ENCODE measurements around the gene DNM2. TPM values are rescaled to one million over a fixed set of nuclear protein-coding genes. Genes with fewer than 3 reads are reported as not detected.
"Not testable (repeated sequence)": the region's sequence is repeated elsewhere in the genome, so short reads cannot be mapped to it uniquely, and the experiment has no call there.

DNM2 gene
- total RNA-seq, 1 donor from 2014 or later = 74.6 TPM

DNA sequence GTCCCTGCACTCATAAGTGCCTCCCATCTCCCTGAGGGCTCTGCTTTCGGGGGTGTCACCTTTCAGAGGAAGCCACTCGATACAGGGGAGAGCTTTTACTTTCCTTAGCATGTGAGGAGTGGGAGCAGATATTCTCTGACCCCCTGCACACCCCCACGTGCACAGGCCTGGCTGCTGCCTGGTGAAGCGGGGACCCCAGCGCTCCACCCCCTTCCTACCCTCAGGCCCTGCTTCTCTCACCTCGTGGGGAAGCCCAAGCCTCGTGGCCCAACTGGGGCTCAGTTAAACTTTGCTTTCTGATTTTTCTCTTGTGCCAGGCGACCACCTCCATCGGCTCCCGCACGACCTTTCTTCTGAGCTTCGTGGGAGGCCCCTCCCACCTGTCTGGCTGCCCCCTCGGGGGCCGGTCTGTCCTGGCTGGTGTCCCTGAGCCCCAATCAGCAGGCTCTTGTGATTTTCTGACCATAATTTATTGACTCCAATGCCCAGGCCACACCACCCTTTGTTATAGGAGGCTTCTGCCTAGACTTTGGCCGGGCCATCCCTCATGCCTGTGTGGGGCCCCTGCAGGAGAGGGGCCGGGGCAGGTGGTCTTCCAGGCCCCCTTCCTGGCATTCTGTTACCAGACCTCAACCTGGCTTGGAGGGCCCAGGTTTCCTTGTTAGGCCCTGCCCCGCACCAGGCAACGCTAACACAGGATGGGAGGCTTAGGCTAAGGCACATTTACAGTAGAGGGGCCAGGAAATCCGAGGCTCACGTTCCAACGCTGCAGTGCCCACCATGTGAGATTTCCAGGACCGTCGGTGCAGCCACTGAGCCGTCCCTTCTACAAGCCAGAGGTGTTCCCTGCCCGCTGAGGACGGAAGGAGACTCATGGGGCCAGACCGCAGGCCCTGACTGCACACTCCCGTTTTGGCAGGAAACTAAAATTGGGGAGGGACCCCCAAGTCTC lies 114.4 kb downstream of the DNM2 start:
- DNase-seq (ENCODE audit: low read depth in 2 of 2) = no peak

DNA sequence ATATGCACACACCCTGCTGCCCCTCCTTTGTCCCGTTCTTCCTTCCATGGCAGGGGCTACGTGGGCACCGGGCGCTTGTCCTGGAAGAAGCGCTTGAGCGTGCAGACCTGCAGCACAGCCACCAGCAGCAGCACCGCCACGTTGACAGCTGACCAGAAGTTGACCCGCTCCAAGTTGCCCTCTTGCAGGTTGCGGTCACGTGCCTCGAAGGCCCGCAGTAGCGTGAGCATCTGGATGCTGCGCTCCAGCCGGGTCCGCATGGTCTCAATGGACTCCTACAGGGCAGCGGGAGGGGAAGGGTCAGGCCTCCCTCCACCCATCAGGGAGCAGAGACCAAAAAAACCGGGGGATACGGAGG lies 115.0 kb downstream of the DNM2 start:
- no peak for DNase-seq (ENCODE audit: low read depth in 2 of 2)

DNA sequence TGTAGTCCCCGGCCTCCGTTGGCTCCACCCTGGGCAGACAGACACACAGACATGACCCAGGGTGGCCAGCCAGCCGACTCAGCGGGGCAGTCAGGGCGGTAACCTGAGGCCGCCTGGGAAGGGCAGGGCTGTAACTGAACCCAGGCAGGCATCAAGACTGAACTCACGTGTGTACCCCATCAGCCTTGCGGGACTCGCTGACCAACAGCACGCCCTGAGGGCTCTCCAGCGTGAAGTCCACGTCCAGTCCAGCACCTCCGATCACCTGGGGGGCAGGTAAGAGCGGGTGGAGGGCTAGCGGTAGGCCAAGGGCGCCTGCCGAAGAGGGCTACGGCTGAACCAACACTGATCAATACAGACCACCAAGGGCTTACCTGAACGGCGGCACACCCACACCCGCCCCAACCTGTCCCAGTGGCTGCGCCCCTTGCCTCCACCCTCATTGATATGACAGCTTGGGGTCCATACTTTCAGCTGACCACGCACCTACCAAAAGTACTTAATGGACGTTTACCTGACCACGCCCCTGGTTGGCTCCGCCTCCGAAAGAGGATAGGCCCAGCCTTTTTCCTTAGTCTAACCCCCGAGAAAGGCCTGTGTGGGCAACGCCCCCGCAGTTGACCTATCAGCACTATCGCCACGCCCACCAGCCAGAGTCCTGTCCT lies 117.3 kb downstream of the DNM2 start:
- no peak for DNase-seq (ENCODE audit: low read depth in 2 of 2)

DNA sequence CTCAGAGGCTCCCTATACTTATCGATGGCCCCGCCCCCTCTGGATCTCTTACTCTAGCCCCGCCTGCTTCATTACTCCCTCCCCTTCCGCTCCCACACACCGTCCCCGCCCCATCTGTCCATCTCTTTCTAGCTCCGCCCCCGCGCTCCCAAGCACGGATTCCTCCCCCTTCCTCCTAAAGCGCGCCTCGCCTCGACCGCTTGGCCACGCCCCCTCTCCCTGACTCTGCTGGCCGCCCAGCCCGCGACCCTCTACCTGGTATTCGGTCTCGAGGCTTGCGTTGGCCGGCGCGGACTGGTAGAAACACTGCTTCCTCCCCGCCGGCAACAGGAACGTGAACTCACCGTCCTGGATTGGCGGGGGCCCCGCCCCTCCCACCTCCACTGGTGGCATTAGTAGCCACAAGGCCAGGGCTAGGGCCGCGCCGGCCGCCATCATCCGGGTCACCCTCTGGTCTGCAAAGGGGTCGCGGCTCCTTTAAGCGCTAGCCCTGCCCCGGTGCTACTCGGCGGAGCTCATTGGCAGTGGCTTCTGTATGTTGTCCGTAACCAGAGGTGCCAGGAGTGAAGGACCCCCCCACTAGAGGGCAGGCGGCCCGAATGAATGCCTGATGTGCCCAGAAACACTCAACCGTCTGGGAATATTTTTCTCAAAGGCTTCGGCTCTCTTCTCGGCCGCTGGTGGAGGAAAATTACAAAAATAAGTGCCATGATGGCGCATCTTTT lies 118.0 kb downstream of the DNM2 start, which contains the start of gene TMED1:
Gene TMED1 (minus strand): TSS at position 459 of the 725 bp plus-strand sequence. CDS start 21 bp downstream, at position 438.
- peak; percentile 100 for DNase-seq (ENCODE audit: low read depth in 2 of 2)

DNA sequence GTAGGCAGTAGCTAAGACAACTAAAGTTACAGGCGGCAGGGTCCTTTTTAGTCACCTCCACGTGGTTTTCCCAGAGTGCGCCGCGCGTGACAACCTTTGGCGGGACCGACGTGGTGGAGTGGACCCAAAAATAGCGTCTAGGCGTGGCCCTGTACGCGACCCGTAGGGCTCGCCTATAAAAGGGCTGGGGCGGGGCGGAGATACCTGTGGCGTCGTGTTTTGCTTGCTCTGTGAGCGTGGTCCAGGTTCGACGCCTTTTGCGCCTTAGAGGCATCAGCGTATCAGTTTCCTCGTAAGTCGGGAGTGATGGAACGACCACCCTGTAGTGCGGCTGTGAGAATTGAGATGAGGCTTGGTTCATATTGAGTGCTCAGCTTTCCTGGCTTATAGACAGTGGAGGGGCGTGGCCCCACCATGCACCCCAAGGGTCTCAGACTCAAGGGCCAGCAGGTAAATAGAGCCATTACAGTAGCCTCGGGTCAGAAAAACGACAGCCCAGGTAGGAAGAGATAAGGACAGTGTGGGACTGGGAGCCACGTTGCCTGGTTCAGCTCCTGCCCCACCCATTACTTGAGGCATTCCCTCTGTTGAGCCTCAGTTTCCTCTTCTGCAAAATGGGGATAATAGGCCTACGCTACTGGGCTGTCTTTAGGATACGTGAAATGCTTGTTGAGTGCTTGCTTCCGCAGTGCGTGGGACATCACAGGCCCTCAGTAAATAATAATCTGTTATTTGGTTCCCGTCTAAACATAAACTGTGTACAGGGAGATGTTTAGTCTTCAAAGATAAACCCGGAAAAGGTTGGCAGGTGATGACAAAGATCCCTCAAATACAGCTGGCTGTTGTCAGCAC lies 118.8 kb downstream of the DNM2 start:
- DNase-seq (ENCODE audit: low read depth in 2 of 2) = peak in 1 of 2 donors; percentile 87

DNA sequence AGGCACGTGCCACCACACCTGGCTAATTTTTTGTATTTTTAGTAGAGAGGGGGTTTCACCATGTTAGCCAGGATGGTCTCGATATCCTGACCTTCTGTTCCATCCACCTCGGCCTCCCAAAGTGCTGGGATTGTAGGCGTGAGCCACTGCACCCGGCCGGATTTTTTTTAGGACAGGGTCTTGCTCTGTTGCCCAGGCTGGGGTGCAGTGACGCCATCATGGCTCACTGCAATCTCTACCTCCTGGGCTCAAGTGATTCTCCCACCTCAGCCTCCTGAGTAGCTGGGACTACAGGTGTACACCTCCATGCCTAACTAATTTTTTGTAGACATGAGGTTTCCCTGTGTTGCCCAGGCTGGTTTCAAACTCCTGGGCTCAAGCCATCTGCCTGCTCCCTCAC lies 119.8 kb downstream of the DNM2 start:
- not testable (repeated sequence) for DNase-seq (ENCODE audit: low read depth in 2 of 2)

DNA sequence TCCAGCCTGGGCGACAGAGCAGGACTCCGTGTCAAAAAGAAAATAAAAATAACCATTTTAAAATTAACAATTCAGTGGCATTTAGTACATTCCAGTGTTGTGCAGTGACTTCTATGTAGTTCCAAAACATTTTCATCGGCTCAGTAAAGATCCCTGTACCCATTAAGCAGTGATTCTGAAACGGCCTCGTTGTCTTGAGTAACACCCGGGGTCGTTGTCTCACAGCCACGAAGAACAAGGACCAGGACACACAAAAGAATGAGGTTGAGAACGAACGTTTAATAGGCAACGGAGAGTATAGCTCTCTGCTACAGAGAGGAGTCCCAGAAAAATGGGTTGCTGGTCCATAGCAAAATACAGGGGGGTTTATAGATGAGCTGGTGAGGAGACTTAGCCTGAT lies 120.5 kb downstream of the DNM2 start:
- DNase-seq (ENCODE audit: low read depth in 2 of 2) = no peak

DNA sequence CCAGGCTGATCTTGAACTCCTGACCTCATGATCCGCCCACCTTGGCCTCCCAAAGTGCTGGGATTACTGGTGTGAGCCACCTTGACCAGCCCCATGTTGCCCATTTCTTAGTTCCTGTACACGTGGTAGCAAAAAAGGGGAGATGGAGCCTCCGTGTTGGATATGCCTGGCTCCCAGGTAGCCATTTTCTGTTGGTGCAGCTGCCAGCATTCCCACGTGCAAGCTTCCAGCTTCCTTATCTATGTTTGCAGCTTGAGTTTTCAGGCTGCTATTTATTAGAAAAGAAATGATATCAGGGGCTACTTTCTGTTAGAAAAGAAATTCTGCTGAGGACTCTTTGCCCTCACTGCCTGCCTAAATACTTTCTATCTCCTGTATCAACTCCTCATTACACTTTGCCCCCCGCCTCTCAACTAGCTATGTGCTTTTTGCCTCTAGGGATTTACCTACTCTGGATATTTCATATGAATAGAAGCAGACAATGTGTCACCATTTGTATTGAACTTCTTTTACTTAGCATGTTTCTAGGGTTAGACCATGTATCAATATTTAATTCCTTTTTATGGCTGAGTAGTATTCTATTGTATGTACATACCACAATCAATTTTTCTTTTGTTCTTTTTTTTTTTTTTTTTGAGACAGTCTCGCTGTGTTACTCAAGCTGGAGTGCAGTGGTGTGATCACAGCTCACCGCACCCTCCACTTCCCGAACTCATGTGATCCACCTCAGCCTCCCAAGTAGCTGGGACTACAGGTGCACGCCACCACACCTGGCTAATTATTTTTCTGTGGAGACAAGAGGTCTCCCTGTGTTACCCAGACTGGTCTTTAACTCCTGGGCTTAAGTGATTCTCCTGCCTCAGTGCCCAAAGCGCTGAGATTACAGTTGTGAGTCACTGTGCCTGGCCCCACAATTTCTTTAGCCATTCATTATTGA lies 121.5 kb downstream of the DNM2 start:
- no peak for DNase-seq (ENCODE audit: low read depth in 2 of 2)

DNA sequence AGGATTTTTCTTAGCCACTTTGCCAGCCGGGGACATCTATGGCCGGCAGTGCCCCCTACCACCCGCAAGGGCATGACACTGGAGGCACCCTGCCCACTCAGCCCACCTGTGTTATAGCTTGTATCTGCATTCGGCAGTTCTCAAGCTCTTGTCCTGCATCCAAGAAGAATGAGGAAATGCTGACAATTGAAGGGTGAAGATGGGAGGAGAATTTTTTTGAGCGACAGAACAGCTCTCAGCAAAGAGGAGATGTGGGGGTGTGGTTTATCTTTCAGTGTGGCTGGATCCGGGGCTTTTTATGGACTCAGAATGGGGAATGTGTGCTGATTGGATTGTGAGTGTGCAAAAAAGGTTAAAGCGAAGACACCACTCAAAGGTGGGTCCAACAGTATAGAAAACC lies 124.9 kb downstream of the DNM2 start:
- no peak for DNase-seq (ENCODE audit: low read depth in 2 of 2)

DNA sequence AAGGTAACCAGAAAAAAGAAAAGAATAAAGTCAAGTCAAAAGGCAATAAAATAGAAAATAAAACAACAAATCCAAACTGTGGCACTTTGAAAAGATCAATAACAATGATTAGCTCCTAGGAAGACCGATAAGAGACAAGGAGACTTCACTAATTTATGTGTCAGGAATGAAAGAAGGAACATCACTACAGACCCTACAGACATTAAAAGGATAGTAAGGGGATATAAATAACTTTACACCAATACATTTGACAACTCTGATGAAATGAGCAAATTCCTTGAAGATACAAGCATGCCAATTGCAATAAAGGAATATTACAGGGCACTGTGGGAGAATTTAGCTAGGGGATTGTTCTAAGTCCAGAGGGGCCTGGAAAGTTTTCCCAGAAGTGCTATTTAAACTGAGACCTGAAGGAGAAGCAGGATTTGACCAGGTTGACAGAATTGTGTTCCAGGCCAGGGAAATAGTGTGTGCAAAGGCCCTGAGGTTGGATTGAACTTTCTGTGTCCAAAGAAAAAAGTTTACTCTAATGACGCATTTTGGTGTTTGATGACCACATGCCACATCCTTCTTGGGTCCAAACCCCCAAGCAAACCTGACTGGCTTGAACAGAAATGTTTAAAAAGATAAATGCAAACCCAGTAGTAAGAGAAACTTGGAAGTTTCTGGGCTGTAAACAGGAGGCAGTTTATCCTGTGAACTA lies 128.8 kb downstream of the DNM2 start:
- DNase-seq (ENCODE audit: low read depth in 2 of 2) = no peak

DNA sequence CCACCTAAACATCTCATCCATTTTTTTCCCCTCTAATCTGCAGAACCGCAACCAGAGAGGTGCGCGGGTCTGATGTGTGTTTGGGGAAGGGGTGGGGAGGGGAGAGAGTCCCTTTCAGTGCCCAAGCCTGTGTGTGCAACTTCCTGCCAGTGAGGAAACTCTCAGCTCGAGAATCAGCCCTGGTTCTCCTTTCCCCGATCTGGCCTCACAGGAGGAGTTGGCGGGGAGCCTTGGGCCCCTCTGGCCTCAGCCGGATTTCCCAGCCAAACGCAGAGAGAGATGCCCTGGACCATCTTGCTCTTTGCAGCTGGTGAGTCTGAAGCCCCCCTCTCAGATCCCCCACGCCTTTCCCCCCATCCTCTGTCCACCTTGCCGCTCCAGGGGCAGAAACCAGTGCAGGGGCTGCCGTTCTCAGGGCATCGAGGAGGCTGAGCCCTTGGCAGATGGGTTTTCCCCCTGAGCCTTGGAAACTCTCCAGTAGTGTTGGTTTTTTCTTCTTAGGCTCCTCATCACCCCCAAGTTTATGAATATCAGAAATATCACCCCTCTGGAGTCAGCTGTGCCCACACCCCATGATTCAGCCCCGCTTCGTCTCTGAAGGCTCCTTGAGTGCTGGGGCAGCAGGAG lies 130.5 kb downstream of the DNM2 start, which contains the start of gene C19orf38:
Gene C19orf38 (plus strand): TSS at position 186 of the 627 bp plus-strand sequence. CDS start 94 bp downstream, at position 280.
- DNase-seq (ENCODE audit: low read depth in 2 of 2) = no peak

DNA sequence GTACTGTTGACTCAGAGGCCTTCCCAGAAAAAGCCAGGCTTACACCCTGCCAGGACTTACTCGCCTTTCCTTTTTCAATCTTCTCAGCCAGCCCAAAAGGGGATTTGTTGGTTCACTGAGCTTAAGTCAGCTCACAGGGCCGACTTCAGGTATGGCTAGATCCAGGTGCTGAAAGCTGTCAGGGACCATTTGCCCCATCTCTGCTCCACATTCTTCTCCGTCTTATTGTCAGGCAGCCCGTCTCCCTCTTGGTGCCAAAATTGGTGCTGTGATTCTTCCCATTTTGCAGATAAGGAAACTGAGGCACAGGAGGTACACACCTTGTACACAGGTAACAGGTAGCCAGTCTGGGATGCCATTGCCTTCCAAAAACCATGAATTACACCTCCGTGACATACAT lies 132.8 kb downstream of the DNM2 start:
- DNase-seq (ENCODE audit: low read depth in 2 of 2) = no peak

DNA sequence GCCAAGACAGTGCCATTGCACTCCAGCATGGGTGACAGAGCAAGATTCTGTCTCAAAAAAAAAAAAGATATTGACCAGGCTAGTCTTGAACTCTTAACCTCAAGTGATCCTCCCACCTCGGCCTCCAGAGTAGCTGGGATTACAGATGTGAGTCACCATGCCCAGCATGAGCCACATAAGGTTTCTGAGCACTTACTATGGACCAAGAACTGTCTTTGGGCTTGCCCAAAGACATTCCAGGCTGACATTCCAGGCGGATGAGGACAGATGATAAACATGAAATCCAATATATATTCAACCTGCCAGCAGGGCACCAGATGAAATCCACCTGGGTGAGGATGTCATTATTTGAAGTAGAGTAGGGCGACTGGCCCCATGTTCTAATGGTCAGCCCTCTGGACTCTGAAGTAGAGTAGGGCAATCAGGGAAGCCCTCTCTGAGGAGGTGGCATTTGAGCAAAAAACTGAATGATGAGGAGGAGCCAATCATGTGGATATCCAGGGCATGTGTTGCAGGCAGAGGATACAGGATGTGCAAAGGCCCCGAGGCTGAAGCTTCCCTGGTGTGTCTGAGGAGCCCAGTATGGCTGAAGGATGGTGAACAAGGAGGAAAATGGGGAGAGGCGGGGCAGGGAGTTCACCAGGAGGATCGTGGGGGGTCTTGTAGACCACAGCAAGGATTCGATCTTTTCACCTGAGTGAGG lies 134.4 kb downstream of the DNM2 start:
- no peak for DNase-seq (ENCODE audit: low read depth in 2 of 2)

DNA sequence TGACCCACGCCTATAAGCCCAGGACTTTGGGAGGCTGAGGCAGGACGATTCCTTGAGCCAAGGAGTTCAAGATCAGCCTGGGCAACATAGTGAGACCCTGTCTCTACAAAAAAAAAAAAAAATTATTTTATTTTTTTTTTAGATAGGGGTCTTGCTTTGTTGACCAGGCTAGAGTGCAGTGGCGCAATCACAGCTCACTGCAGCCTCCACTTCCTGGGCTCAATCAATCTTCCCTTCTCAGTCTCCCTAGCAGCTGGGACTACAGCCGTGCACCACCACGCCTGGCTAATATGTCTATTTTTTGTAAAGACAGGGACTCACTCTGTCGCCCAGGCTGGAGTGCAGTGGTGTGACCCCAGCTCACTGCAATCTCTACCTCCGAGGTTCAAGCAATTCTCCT lies 135.1 kb downstream of the DNM2 start:
- no peak for DNase-seq (ENCODE audit: low read depth in 2 of 2)

DNA sequence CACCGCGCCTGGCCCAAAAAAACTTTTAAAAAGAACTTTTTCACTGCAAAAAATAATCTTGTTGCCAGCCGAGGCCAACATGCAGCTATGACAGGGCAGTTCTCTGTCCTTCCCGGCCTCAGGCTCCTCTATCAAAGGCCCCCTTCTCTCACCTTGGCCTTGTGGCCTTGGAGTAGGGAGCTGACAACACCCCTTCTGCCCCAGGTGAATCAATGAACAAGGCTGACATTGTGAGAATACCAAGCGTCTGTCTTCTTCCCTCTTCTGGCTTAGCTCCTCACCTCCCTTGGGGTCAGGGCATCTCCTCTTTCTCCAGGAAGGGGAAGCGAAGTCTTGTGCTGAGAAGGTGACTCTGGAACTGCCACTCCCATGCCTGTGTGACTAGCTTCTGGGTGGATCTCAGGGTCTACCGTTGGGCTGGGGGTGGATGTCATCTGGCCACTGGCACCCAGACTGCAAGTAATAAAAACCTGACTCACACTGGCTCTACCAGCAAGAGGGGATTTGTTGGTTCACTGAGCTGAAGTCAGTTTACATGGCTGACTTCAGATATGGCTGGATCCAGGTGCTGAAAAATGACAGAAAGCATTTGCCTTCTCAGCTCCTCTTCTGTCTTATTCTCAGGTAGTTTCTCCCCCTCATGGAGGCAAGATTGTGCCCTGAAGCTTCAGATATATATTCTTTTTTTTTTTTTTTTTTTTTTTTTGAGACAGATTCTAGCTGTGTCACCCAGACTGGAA lies 136.6 kb downstream of the DNM2 start:
- no peak for DNase-seq (ENCODE audit: low read depth in 2 of 2)

DNA sequence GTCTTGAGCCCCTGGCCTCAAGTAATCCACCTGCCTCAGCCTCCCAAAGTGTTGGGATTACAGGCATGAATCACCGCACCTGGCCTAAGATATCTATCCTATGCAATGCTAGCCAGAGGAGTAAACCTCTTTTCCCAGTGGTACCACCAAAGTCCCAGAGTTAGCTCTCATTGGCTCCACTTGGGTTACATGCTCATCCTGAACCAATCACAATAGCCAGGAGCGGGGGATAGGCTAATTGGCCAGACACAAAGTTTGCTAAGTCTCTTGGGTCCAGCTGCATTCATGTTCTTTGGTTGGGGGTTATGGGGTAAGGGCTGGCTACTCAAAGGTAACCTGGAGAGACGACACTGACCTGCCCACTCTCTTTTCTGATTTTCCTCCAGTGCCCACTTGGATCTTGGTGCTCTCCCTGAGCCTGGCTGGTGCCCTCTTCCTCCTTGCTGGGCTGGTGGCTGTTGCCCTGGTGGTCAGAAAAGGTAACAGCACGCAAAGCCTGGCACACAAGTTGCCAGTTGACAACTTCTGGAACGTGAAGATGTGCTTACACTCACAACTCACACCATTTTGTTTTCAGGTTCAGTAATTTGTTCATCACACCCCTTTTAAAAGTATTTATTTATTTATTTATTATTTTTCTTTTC lies 138.1 kb downstream of the DNM2 start:
- peak in 1 of 2 donors; percentile 37 for DNase-seq (ENCODE audit: low read depth in 2 of 2)

DNA sequence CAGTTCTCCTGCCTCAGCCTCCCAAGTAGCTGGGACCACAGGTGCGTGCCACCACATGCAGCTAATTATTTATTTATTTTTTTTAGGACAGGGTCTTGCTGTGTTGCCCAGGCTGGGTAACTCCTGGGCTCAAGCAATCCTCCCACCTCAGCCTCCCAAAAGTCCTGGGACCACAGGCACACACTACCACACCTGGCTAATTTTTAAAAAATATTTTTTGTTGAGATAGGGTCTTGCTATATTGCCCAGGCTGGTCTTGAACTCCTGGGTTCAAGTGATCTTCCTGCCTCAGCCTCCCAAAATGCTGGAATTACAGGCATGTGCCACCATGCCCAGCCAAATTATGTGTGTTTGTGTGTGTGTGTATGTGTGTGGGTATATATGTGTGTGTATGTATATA lies 139.0 kb downstream of the DNM2 start:
- DNase-seq (ENCODE audit: low read depth in 2 of 2) = not testable (repeated sequence)
